Neutrophil (primary cell): ENCODE measurements around the gene KCNQ5.
A peak's percentile ranks its signal among the peaks of the same experiment; 100 is the strongest.

Source experiments
- H3K27ac ChIP-seq: fragments of 200-600 bp; sonication (generic); 2 replicates; pipeline ENCODE4 v1.5.1; 2016; ENCODE audit warnings: mild to moderate bottlenecking, moderate library complexity
- H3K27me3 ChIP-seq: fragments of 200-600 bp; sonication (generic); 2 replicates; pipeline ENCODE4 v1.6.0; 2016; ENCODE audit warnings: mild to moderate bottlenecking
- H3K36me3 ChIP-seq: fragments of 200-600 bp; sonication (generic); 2 replicates; pipeline ENCODE4 v1.5.1; 2017
- H3K4me1 ChIP-seq, 2 experiments: fragments of 200-600 bp in 1 of 2; sonication (generic) in 1 of 2; 1 replicate in 1 of 2; 2 replicates in 1 of 2; pipeline versions ENCODE4 v1.5.1 to v1.6.1; 2013 to 2016; ENCODE audit warnings: low read depth in 1 of 2, low read length in 1 of 2, mild to moderate bottlenecking in 1 of 2, moderate library complexity in 1 of 2; ENCODE audit not compliant: control insufficient read depth in 1 of 2, insufficient read depth in 1 of 2
- H3K4me3 ChIP-seq, 2 experiments: fragments of 200-600 bp in 1 of 2; sonication (generic) in 1 of 2; 1 replicate in 1 of 2; 2 replicates in 1 of 2; pipeline ENCODE4 v1.5.1; 2013 to 2016; ENCODE audit warnings: low read depth in 1 of 2, low read length in 1 of 2, mild to moderate bottlenecking in 1 of 2, moderate library complexity in 1 of 2
- H3K9me3 ChIP-seq: fragments of 200-600 bp; sonication (generic); 2 replicates; pipeline ENCODE4 v1.5.1; 2016
- TF ChIP-seq, protein P1 (sequence below): fragments of 200-600 bp; sonication (generic); IDR thresholded peaks from 2 replicates; pipeline ENCODE4 v1.5.1; 2016; ENCODE audit warnings: antibody characterized with exemption

The KCNQ5 gene

DNA sequence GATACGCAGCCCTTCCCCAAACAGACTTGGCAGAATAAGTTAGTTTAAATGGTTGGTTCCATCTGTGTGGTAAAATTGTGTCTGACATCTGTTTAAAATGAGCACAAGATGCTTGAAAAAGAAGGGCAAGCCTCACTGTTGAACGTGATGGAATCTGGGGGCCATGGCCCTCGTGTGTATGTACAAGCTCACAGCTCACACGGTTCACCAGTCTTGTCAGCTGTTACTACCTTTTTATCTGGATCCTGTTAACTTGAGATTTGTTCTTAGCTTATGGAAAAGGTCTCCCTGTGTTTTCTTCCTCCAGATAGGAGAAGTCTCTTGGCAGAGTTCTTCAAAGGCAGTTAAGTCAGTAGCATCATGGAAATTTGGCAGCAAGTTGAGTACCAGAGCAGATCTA lies 332.9 kb downstream of the KCNQ5 start:
- no peaks in the 10 kb centered on the region for H3K9me3 ChIP-seq
- peaks cover 0 to 13% of the 10 kb centered on the region in 2 experiments for H3K4me1 ChIP-seq
- H3K27ac ChIP-seq, result no peak overlapping the region
- H3K4me3 ChIP-seq, result no peak overlapping the region
- H3K27me3 ChIP-seq, result no peaks in the 10 kb centered on the region
- no peaks in the 10 kb centered on the region for H3K36me3 ChIP-seq
- TF ChIP-seq, protein P1, sequence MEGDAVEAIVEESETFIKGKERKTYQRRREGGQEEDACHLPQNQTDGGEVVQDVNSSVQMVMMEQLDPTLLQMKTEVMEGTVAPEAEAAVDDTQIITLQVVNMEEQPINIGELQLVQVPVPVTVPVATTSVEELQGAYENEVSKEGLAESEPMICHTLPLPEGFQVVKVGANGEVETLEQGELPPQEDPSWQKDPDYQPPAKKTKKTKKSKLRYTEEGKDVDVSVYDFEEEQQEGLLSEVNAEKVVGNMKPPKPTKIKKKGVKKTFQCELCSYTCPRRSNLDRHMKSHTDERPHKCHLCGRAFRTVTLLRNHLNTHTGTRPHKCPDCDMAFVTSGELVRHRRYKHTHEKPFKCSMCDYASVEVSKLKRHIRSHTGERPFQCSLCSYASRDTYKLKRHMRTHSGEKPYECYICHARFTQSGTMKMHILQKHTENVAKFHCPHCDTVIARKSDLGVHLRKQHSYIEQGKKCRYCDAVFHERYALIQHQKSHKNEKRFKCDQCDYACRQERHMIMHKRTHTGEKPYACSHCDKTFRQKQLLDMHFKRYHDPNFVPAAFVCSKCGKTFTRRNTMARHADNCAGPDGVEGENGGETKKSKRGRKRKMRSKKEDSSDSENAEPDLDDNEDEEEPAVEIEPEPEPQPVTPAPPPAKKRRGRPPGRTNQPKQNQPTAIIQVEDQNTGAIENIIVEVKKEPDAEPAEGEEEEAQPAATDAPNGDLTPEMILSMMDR, result no peak

DNA sequence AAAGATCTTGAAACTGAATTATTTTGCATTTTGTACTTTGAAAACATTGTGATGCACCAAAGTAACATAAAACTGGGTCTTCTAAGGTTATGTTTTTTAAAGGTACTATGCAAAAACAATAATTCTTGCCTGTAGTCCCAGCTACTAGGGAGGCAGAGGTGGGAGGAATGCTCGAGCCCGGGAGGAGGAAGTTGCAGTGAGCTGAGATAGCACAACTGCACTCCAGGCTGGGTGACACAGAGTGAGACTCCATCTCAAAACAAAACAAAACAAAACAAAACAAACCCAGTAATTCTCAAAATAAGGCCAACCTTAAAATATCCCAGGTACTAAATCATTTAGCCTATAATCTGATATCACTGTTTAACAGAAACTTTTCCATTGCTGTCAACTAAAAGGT lies 333.8 kb downstream of the KCNQ5 start:
- no peaks in the 10 kb centered on the region for H3K36me3 ChIP-seq
- H3K4me1 ChIP-seq, result peaks cover 0 to 13% of the 10 kb centered on the region in 2 experiments
- H3K9me3 ChIP-seq, result no peaks in the 10 kb centered on the region
- no peak overlapping the region for H3K27ac ChIP-seq
- H3K27me3 ChIP-seq, result no peaks in the 10 kb centered on the region
- TF ChIP-seq, protein P1, result no peak
- peak overlapping the region in 1 of 2 experiments; percentile 3 for H3K4me3 ChIP-seq

DNA sequence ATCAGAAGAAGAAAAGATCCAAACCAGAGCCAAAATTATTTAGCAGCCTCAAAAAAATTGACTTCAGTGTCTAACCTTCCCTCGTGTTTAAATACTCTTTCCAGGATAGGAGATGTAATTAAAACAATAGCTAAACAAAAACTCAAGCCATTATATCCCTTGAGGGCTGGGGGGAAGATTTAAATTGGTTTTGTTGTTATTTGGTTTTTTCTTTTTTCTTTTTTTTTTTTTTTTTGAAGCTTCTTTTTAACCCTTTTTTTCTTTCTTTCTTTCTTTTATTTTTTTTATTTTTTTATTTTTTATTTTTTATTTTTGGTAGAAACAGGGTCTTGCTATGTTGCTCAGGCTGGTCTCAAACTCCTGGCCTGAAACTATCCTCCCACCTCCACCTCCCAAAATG lies 334.4 kb downstream of the KCNQ5 start:
- Histone ChIP-seq H3K27me3 (no peaks in the 10 kb centered on the region), H3K4me1 (peaks cover 0 to 13% of the 10 kb centered on the region in 2 experiments), H3K9me3 (no peaks in the 10 kb centered on the region), H3K36me3 (no peaks in the 10 kb centered on the region), H3K27ac (no peak overlapping the region), H3K4me3 (peak overlapping the region in 1 of 2 experiments; percentile 3)
- TF ChIP-seq, protein P1, result no peak

DNA sequence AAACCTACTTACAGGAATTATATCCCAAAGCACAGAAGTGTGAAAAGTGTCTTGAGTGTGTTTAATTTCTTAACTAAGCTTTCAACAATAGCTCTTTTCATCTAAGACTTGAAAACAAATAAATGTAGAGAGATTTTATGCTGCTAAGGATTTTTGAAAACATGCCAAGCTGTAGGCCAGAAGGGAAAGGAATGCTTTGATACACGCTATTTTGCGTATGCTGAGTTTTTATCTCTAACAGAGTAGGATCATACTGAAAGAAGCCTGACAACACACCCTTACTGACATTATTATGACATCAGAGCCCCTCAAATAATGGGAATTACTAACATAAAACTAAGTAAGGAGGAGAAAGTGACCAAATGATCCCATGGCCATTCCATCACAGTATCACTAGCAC lies 338.0 kb downstream of the KCNQ5 start:
- Histone ChIP-seq H3K36me3 (no peaks in the 10 kb centered on the region), H3K4me1 (peaks cover 0 to 13% of the 10 kb centered on the region in 2 experiments), H3K4me3 (no peak overlapping the region), H3K9me3 (no peaks in the 10 kb centered on the region), H3K27me3 (no peaks in the 10 kb centered on the region), H3K27ac (no peak overlapping the region)
- TF ChIP-seq, protein P1, result no peak

DNA sequence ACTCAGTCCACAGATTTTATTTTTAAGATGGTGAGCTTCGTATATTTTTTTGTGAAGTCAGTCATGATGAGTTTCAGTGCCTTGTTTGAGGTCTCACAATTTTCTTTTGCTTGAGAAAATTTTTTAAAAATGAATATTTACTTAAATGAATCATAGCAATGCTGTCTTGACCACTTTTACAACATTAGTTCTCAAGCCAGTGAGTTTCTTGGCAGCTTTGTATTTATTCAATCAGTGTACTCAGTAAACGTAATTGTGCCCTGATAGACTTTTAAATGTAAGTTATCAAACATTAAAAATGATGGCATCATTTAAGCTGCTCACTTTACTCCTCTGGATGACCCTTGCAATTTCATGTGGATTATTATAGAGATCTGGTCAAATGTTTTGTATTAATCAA lies 342.1 kb downstream of the KCNQ5 start:
- Histone ChIP-seq H3K9me3 (no peaks in the 10 kb centered on the region), H3K4me3 (no peak overlapping the region), H3K4me1 (peaks cover 8 to 14% of the 10 kb centered on the region in 2 experiments), H3K27me3 (no peaks in the 10 kb centered on the region), H3K27ac (no peak overlapping the region), H3K36me3 (no peaks in the 10 kb centered on the region)
- TF ChIP-seq, protein P1, result no peak
